GM12891 (cell line): ENCODE results near the gene PTPRG.

Experiments used
- PAX5 ChIP-seq: IDR thresholded peaks from 2 replicates; pipeline ENCODE4 v1.6.1; 2011; ENCODE audit warnings: low read length, moderate library complexity, mild to moderate bottlenecking; ENCODE audit not compliant: insufficient read depth, severe bottlenecking
- POLR2A ChIP-seq: IDR thresholded peaks from 2 replicates; pipeline ENCODE4 v1.6.1; 2011; ENCODE audit warnings: low read depth, low read length, control low read depth
- POLR2AphosphoS5 ChIP-seq: IDR thresholded peaks from 2 replicates; pipeline ENCODE4 v1.6.1; 2011; ENCODE audit warnings: low read depth, low read length, control low read depth
- POU2F2 ChIP-seq: IDR thresholded peaks from 2 replicates; pipeline ENCODE4 v1.6.1; 2011; ENCODE audit warnings: low read depth, mild to moderate bottlenecking, control low read depth, low read length, moderate library complexity
- SPI1 ChIP-seq: IDR thresholded peaks from 2 replicates; pipeline ENCODE4 v1.6.1; 2011; ENCODE audit warnings: low read depth, low read length, control low read depth
- TAF1 ChIP-seq: IDR thresholded peaks from 2 replicates; pipeline ENCODE4 v1.6.1; 2011; ENCODE audit warnings: low read depth, low read length, control low read depth

- TF ChIP-seq SPI1 (no peak), TAF1 (no peak), POLR2A (no peak), POLR2AphosphoS5 (no peak), PAX5 (no peak), POU2F2 (no peak)
Measured at GRCh38 chr3:61961900-61962299, 400.5 kb downstream of the PTPRG start.
